Hepatocyte (in vitro differentiated cells): ENCODE data around the gene MGAT5. TPM values are rescaled to one million over a fixed set of nuclear protein-coding genes. Genes with fewer than 3 reads are reported as not detected.

Experiments
- DNase-seq: peaks from one replicate; pipeline ENCODE4 v3.0.0-alpha.2; 2016; ENCODE audit warnings: low spot score
- H2AFZ ChIP-seq: fragments of 200-600 bp; sonication (generic); 2 replicates; pipeline ENCODE4 v1.6.0; 2016; ENCODE audit warnings: antibody characterized with exemption, mild to moderate bottlenecking
- H3K27ac ChIP-seq: fragments of 200-600 bp; sonication (generic); 2 replicates; pipeline ENCODE4 v1.5.1; 2016; ENCODE audit warnings: mild to moderate bottlenecking
- H3K27me3 ChIP-seq: fragments of 200-600 bp; sonication (generic); 2 replicates; pipeline ENCODE4 v1.6.1; 2016
- H3K36me3 ChIP-seq: fragments of 200-600 bp; sonication (generic); replicated peaks from 2 replicates; pipeline ENCODE4 v1.5.1; 2016; ENCODE audit warnings: low read depth; ENCODE audit not compliant: insufficient read depth
- H3K4me1 ChIP-seq: fragments of 200-600 bp; sonication (generic); 2 replicates; pipeline ENCODE4 v1.5.1; 2016; ENCODE audit warnings: mild to moderate bottlenecking, moderate library complexity; ENCODE audit not compliant: insufficient read depth
- H3K4me2 ChIP-seq: fragments of 200-600 bp; sonication (generic); 2 replicates; pipeline ENCODE4 v1.6.0; 2016
- H3K4me3 ChIP-seq: fragments of 200-600 bp; sonication (generic); 2 replicates; pipeline ENCODE4 v1.5.1; 2016; ENCODE audit warnings: mild to moderate bottlenecking
- H3K79me2 ChIP-seq: fragments of 200-600 bp; sonication (generic); 2 replicates; pipeline ENCODE4 v1.6.0; 2017; ENCODE audit warnings: mild to moderate bottlenecking
- H3K9me2 ChIP-seq: fragments of 200-600 bp; sonication (generic); replicated peaks from 2 replicates; pipeline ENCODE4 v1.6.0; 2017; ENCODE audit warnings: mild to moderate bottlenecking; ENCODE audit not compliant: insufficient read depth
- H3K9me3 ChIP-seq: fragments of 200-600 bp; sonication (generic); 2 replicates; pipeline ENCODE4 v1.5.1; 2016; ENCODE audit warnings: low read depth, mild to moderate bottlenecking
- H4K20me1 ChIP-seq: fragments of 200-600 bp; sonication (generic); 2 replicates; pipeline ENCODE4 v1.6.0; 2016; ENCODE audit warnings: mild to moderate bottlenecking; ENCODE audit not compliant: insufficient read depth, poor library complexity, severe bottlenecking
- CTCF ChIP-seq: fragments of 200-600 bp; sonication (generic); IDR thresholded peaks from 2 replicates; pipeline ENCODE4 v1.5.1; 2016; ENCODE audit warnings: antibody characterized with exemption, mild to moderate bottlenecking; ENCODE audit not compliant: poor library complexity
- EZH2 ChIP-seq: fragments of 200-600 bp; sonication (generic); IDR thresholded peaks from 2 replicates; pipeline ENCODE4 v1.6.1; 2016; ENCODE audit warnings: antibody characterized with exemption, mild to moderate bottlenecking, borderline replicate concordance
- EZH2phosphoT487 ChIP-seq: fragments of 200-600 bp; sonication (generic); IDR thresholded peaks from one replicate; pipeline ENCODE4 v1.6.1; 2018; ENCODE audit warnings: antibody characterized with exemption, mild to moderate bottlenecking, low read depth, moderate library complexity; ENCODE audit not compliant: unreplicated experiment, severe bottlenecking
- WGBS: methylation state at CpG from one replicate; pipeline ENCODE4 v1.1.6; 2016; ENCODE audit warnings: low lambda C conversion rate; ENCODE audit errors: missing lambda C conversion rate; 5-methylcytosine and 5-hydroxymethylcytosine counted together
- polyA plus RNA-seq: library from polyadenylated mRNA; unstranded; fragments of >200 nt; fragmentation: Nextera tagmentation; extraction: Ambion mirVana; gene quantifications from 2 replicates; pipeline ENCODE4 v1.2.1, GENCODE V29; 2016
- total RNA-seq: library from RNA; depleted of rRNA; stranded (reverse); fragments of >200 nt; gene quantifications from 2 replicates; pipeline ENCODE4 v1.2.3, GENCODE V29; 2014

The MGAT5 gene
- total and polyA plus RNA-seq, 2 experiments from 2014 or later = 9.1 to 30.2 TPM

- no peak overlapping the region for H3K27ac ChIP-seq
- H3K36me3 ChIP-seq = no peaks in the 10 kb centered on the region
- no peaks in the 10 kb centered on the region for H3K79me2 ChIP-seq
- H4K20me1 ChIP-seq = no peaks in the 10 kb centered on the region
- no peak for DNase-seq
- TF ChIP-seq CTCF = no peak
- no peak for TF ChIP-seq EZH2
- TF ChIP-seq EZH2phosphoT487 = no peak
- WGBS = 80% methylated on average over 5 of the region's 5 CpGs
- no peak overlapping the region for H2AFZ ChIP-seq
- no peaks in the 10 kb centered on the region for H3K9me2 ChIP-seq
- H3K27me3 ChIP-seq = no peaks in the 10 kb centered on the region
- H3K4me1 ChIP-seq = no peaks in the 10 kb centered on the region
- no peak overlapping the region for H3K4me2 ChIP-seq
- H3K4me3 ChIP-seq = no peak overlapping the region
- H3K9me3 ChIP-seq = no peaks in the 10 kb centered on the region
These were observed 28.0 kb downstream of the MGAT5 start for GRCh38 chr2:134281815-134282419.

GRCh38 chr2:134282629-134283400 is 28.9 kb downstream of the MGAT5 start:
- DNase-seq = no peak
- no peak overlapping the region for H2AFZ ChIP-seq
- H3K79me2 ChIP-seq = no peaks in the 10 kb centered on the region
- no peak for TF ChIP-seq EZH2
- no peaks in the 10 kb centered on the region for H3K36me3 ChIP-seq
- H3K27ac ChIP-seq = no peak overlapping the region
- WGBS = 83% methylated on average over 4 of the region's 4 CpGs
- no peaks in the 10 kb centered on the region for H3K9me3 ChIP-seq
- no peaks in the 10 kb centered on the region for H3K27me3 ChIP-seq
- no peaks in the 10 kb centered on the region for H3K4me1 ChIP-seq
- no peak overlapping the region for H3K4me2 ChIP-seq
- H3K9me2 ChIP-seq = no peaks in the 10 kb centered on the region
- H4K20me1 ChIP-seq = no peaks in the 10 kb centered on the region
- H3K4me3 ChIP-seq = no peak overlapping the region

- Histone ChIP-seq H3K4me2 (no peak overlapping the region), H3K36me3 (no peaks in the 10 kb centered on the region), H3K4me3 (no peak overlapping the region), H4K20me1 (no peaks in the 10 kb centered on the region), H3K4me1 (no peaks in the 10 kb centered on the region), H3K27me3 (no peaks in the 10 kb centered on the region), H3K27ac (no peak overlapping the region), H2AFZ (no peak overlapping the region), H3K9me3 (no peaks in the 10 kb centered on the region), H3K9me2 (no peaks in the 10 kb centered on the region), H3K79me2 (no peaks in the 10 kb centered on the region)
- TF ChIP-seq EZH2phosphoT487 (no peak), CTCF (no peak), EZH2 (no peak)
- no peak for DNase-seq
- WGBS = 65% methylated on average over 5 of the region's 5 CpGs
These were observed 29.8 kb downstream of the MGAT5 start for GRCh38 chr2:134283661-134284060.

- Histone ChIP-seq H3K27ac (no peak overlapping the region), H3K79me2 (no peaks in the 10 kb centered on the region), H3K9me3 (no peaks in the 10 kb centered on the region), H2AFZ (no peak overlapping the region), H3K4me2 (no peak overlapping the region), H3K4me3 (no peak overlapping the region), H3K27me3 (no peaks in the 10 kb centered on the region), H3K36me3 (no peaks in the 10 kb centered on the region), H3K9me2 (no peaks in the 10 kb centered on the region), H3K4me1 (no peaks in the 10 kb centered on the region), H4K20me1 (no peaks in the 10 kb centered on the region)
- TF ChIP-seq EZH2phosphoT487 (no peak), EZH2 (no peak), CTCF (no peak)
- WGBS = 73% methylated on average over 1 of the region's 1 CpG
- no peak for DNase-seq
These were observed 30.3 kb downstream of the MGAT5 start for GRCh38 chr2:134284119-134284670.
